ENCODE data around the gene SPEF1.

The SPEF1 gene

GRCh38 chr20:3759884-3760283, 21.4 kb downstream of the SPEF1 start:
- Histone ChIP-seq H3K4me3 (ENCODE audit: low read depth, low read length, poor library complexity, severe bottlenecking) (no peak overlapping the region), H3K9ac (ENCODE audit: low read length) (no peak overlapping the region), H3K79me2 (ENCODE audit: insufficient read depth, low read length) (no peaks in the 10 kb centered on the region), H3K9me3 (ENCODE audit: low read length) (no peaks in the 10 kb centered on the region), H2AFZ (ENCODE audit: low read length) (no peak overlapping the region), H3K4me1 (ENCODE audit: insufficient read depth, low read length, severe bottlenecking) (peaks cover 12% of the 10 kb centered on the region), H3K36me3 (ENCODE audit: insufficient read depth, low read length) (peaks cover 24% of the 10 kb centered on the region), H3K27ac (ENCODE audit: low read depth, low read length, poor library complexity, severe bottlenecking) (no peak overlapping the region), H3K9me2 (ENCODE audit: low read depth, low read length) (no peaks in the 10 kb centered on the region), H3K4me2 (ENCODE audit: low read length) (no peak overlapping the region), H4K20me1 (ENCODE audit: insufficient read depth, low read length) (no peaks in the 10 kb centered on the region), H3K27me3 (ENCODE audit: insufficient read depth, low read length) (no peaks in the 10 kb centered on the region), H3F3A (ENCODE audit: insufficient read depth, low read length) (no peaks in the 10 kb centered on the region)
- TF ChIP-seq EZH2 (IDR thresholded peaks at IDR 0.05; ENCODE audit: borderline replicate concordance, low read length) (no peak), CTCF (IDR thresholded peaks at IDR 0.05; ENCODE audit: low read length) (no peak)

GRCh38 chr20:3759316-3759823, 21.9 kb downstream of the SPEF1 start:
- no peaks in the 10 kb centered on the region for H4K20me1 ChIP-seq (ENCODE audit: insufficient read depth, low read length)
- H3K4me1 ChIP-seq (ENCODE audit: insufficient read depth, low read length, severe bottlenecking) = peaks cover 12% of the 10 kb centered on the region
- no peak overlapping the region for H3K9ac ChIP-seq (ENCODE audit: low read length)
- TF ChIP-seq CTCF (IDR thresholded peaks at IDR 0.05; ENCODE audit: low read length) (no peak), EZH2 (IDR thresholded peaks at IDR 0.05; ENCODE audit: borderline replicate concordance, low read length) (no peak)
- H3K9me3 ChIP-seq (ENCODE audit: low read length) = no peaks in the 10 kb centered on the region
- no peaks in the 10 kb centered on the region for H3K79me2 ChIP-seq (ENCODE audit: insufficient read depth, low read length)
- H3K27ac ChIP-seq (ENCODE audit: low read depth, low read length, poor library complexity, severe bottlenecking) = no peak overlapping the region
- no peaks in the 10 kb centered on the region for H3K9me2 ChIP-seq (ENCODE audit: low read depth, low read length)
- no peaks in the 10 kb centered on the region for H3K27me3 ChIP-seq (ENCODE audit: insufficient read depth, low read length)
- no peaks in the 10 kb centered on the region for H3F3A ChIP-seq (ENCODE audit: insufficient read depth, low read length)
- H3K36me3 ChIP-seq (ENCODE audit: insufficient read depth, low read length) = peaks cover 24% of the 10 kb centered on the region
- H2AFZ ChIP-seq (ENCODE audit: low read length) = no peak overlapping the region
- no peak overlapping the region for H3K4me3 ChIP-seq (ENCODE audit: low read depth, low read length, poor library complexity, severe bottlenecking)
- no peak overlapping the region for H3K4me2 ChIP-seq (ENCODE audit: low read length)

- Histone ChIP-seq H3K9ac (ENCODE audit: low read length) (no peak overlapping the region), H3K27me3 (ENCODE audit: insufficient read depth, low read length) (no peaks in the 10 kb centered on the region), H3K4me3 (ENCODE audit: low read depth, low read length, poor library complexity, severe bottlenecking) (no peak overlapping the region), H4K20me1 (ENCODE audit: insufficient read depth, low read length) (no peaks in the 10 kb centered on the region), H3K27ac (ENCODE audit: low read depth, low read length, poor library complexity, severe bottlenecking) (no peak overlapping the region), H3K9me3 (ENCODE audit: low read length) (no peaks in the 10 kb centered on the region), H3F3A (ENCODE audit: insufficient read depth, low read length) (no peaks in the 10 kb centered on the region), H2AFZ (ENCODE audit: low read length) (no peak overlapping the region), H3K36me3 (ENCODE audit: insufficient read depth, low read length) (peaks cover 24% of the 10 kb centered on the region), H3K4me2 (ENCODE audit: low read length) (no peak overlapping the region), H3K4me1 (ENCODE audit: insufficient read depth, low read length, severe bottlenecking) (peaks cover 12% of the 10 kb centered on the region), H3K9me2 (ENCODE audit: low read depth, low read length) (no peaks in the 10 kb centered on the region), H3K79me2 (ENCODE audit: insufficient read depth, low read length) (no peaks in the 10 kb centered on the region)
- TF ChIP-seq CTCF (IDR thresholded peaks at IDR 0.05; ENCODE audit: low read length) (no peak), EZH2 (IDR thresholded peaks at IDR 0.05; ENCODE audit: borderline replicate concordance, low read length) (no peak)
Measured at GRCh38 chr20:3758566-3758965, 22.7 kb downstream of the SPEF1 start.
